Thyroid gland (tissue), 4 donors: ENCODE results near the gene BATF2. TPM values are rescaled to one million over a fixed set of nuclear protein-coding genes. Genes with fewer than 3 reads are reported as not detected.
"Not testable (repeated sequence)": the region's sequence is repeated elsewhere in the genome, so short reads cannot be mapped to it uniquely, and the experiment has no call there.

Experiments
- DNase-seq, 2 donors: peaks; one replicate each; pipeline ENCODE4 v3.0.0-alpha.2; 2019
- H3K27ac ChIP-seq, 3 donors: fragments of 200-600 bp; sonication (generic); 1 replicate in 2 of 3; 2 replicates in 1 of 3; pipeline ENCODE4 v1.5.1; 2016 to 2019; ENCODE audit warnings: mild to moderate bottlenecking in 1 of 3, moderate library complexity in 1 of 3
- H3K27me3 ChIP-seq: fragments of 200-600 bp; sonication (generic); one replicate; pipeline ENCODE4 v1.5.1; 2019
- H3K36me3 ChIP-seq, 2 donors: fragments of 200-600 bp; sonication (generic); one replicate each; pipeline ENCODE4 v1.5.1; 2016 to 2019
- H3K4me1 ChIP-seq, 2 donors: fragments of 200-600 bp; sonication (generic); one replicate each; pipeline ENCODE4 v1.5.1; 2017 to 2019
- H3K4me3 ChIP-seq, 3 donors: fragments of 200-600 bp; sonication (generic); replicated peaks in 1 of 3; 1 replicate in 2 of 3; 2 replicates in 1 of 3; pipeline ENCODE4 v1.5.1; 2016; ENCODE audit warnings: mild to moderate bottlenecking in 1 of 3
- H3K9me3 ChIP-seq: fragments of 200-600 bp; sonication (generic); one replicate; pipeline ENCODE4 v1.5.1; 2017
- POLR2A ChIP-seq, 2 donors: fragments of 450-650 bp; IDR thresholded peaks; one replicate each; pipeline ENCODE4 v1.6.1; 2017; ENCODE audit warnings: antibody characterized with exemption in 2 of 2, mild to moderate bottlenecking in 2 of 2, moderate library complexity in 1 of 2
- WGBS, 2 donors: methylation state at CpG; one replicate each; pipeline ENCODE4 v1.1.5; 2017; 5-methylcytosine and 5-hydroxymethylcytosine counted together
- intact Hi-C: fragments of 100-400 bp; cut with DNase I; formaldehyde crosslinking; loops from one replicate; pipeline ENCODE4 v1.15.1; 2023
- total RNA-seq, 4 donors: library from RNA; depleted of rRNA; stranded (reverse); fragments of >200 nt; gene quantifications; one replicate each; pipeline ENCODE4 v1.2.3, GENCODE V29; 2016
- TF ChIP-seq, protein P1 (sequence below), 6 experiments: fragments of 200-600 bp in 3 of 6; fragments of 450-650 bp in 3 of 6; sonication (generic) in 3 of 6; IDR thresholded peaks; one replicate each; pipeline ENCODE4 v1.5.1; 2016 to 2019; ENCODE audit warnings: antibody characterized with exemption in 6 of 6, mild to moderate bottlenecking in 2 of 6, inconsistent platforms in 1 of 6, moderate library complexity in 1 of 6

The BATF2 gene
- total RNA-seq, 4 donors from 2014 or later: 1.2 to 9.1 (median 2.3) TPM

DNA sequence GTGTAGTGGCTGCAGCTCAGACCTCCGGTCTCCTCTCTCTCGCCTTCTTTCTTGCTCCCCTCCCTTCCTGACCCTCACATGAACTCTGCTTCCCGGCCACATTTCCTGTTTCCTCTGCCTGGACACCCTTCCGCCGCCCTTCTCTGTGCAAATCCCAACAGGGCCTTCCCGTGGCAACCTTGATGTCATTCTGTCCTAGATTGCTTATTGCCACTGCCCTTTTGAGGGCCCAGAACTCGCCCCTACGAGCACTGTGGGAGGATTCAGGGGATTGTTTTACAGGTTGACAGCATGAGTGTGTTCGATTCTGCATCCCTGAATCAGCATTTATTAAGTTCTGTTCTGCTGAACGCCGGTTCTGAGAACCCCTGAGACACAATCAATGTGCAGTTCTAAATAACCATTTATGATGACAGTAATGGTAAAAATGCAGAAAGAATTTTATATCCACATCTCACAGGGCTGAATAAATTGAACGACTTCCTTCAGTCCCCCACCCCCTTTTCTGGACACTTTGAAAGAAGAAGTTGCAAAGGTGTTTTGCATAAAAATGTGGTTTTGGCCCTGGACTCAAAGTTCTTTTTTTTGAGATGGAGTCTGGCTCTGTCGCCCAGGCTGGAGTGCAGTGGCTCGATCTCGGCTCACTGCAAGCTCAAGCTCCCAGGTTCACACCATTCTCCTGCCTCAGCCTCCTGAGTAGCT, 6.4 kb downstream of the BATF2 start:
- no peak for TF ChIP-seq POLR2A (IDR thresholded peaks at IDR 0.05)
- TF ChIP-seq, protein P1, sequence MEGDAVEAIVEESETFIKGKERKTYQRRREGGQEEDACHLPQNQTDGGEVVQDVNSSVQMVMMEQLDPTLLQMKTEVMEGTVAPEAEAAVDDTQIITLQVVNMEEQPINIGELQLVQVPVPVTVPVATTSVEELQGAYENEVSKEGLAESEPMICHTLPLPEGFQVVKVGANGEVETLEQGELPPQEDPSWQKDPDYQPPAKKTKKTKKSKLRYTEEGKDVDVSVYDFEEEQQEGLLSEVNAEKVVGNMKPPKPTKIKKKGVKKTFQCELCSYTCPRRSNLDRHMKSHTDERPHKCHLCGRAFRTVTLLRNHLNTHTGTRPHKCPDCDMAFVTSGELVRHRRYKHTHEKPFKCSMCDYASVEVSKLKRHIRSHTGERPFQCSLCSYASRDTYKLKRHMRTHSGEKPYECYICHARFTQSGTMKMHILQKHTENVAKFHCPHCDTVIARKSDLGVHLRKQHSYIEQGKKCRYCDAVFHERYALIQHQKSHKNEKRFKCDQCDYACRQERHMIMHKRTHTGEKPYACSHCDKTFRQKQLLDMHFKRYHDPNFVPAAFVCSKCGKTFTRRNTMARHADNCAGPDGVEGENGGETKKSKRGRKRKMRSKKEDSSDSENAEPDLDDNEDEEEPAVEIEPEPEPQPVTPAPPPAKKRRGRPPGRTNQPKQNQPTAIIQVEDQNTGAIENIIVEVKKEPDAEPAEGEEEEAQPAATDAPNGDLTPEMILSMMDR (IDR thresholded peaks at IDR 0.05): no peak
- intact Hi-C loops: loop anchor here (10.0 kb wide), 1 partner anchor 56 kb away; the partner anchor contains the start of gene GPHA2
- Histone ChIP-seq H3K27me3 (no peaks in the 10 kb centered on the region), H3K27ac (peak overlapping the region in 1 of 3 donors; percentile 43), H3K4me1 (peaks cover 0 to 11% of the 10 kb centered on the region in 2 donors), H3K36me3 (no peaks in the 10 kb centered on the region), H3K9me3 (no peaks in the 10 kb centered on the region), H3K4me3 (no peak overlapping the region)
- DNase-seq: peak in 1 of 2 donors; percentile 6
- WGBS, 2 donors: 60 to 63% methylated on average over 15 of the region's 15 CpGs

DNA sequence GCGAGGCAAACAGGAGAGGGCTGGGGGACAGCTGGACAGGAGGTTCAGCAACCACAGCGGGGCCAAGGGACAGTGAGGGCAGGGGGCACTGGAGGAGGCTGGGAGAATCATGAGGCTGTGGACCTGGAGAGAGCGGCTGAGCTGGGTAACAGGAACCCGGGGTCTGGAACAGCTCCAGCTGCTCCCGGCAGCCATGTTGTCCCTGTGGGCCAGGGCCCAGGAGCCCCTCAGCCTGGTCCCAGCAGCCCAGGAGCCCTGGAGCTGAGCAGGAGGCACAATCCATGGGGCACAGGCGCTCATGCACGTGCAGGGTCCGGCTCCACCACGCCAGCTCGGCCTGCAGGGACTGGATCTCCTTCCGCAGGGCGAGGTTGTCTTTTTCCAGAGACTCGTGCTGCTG, 7.4 kb downstream of the BATF2 start:
- intact Hi-C loops: no loop called here
- no peak for DNase-seq
- H3K27ac ChIP-seq: peak overlapping the region in 1 of 3 donors; percentile 43
- H3K4me1 ChIP-seq: peaks cover 0 to 11% of the 10 kb centered on the region in 2 donors
- H3K4me3 ChIP-seq: no peak overlapping the region
- H3K36me3 ChIP-seq: no peaks in the 10 kb centered on the region
- no peaks in the 10 kb centered on the region for H3K27me3 ChIP-seq
- TF ChIP-seq, protein P1 (IDR thresholded peaks at IDR 0.05): no peak
- TF ChIP-seq POLR2A (IDR thresholded peaks at IDR 0.05): no peak
- 72 to 74% methylated on average over 6 to 10 of the region's 13 CpGs for WGBS, 2 donors
- no peaks in the 10 kb centered on the region for H3K9me3 ChIP-seq

DNA sequence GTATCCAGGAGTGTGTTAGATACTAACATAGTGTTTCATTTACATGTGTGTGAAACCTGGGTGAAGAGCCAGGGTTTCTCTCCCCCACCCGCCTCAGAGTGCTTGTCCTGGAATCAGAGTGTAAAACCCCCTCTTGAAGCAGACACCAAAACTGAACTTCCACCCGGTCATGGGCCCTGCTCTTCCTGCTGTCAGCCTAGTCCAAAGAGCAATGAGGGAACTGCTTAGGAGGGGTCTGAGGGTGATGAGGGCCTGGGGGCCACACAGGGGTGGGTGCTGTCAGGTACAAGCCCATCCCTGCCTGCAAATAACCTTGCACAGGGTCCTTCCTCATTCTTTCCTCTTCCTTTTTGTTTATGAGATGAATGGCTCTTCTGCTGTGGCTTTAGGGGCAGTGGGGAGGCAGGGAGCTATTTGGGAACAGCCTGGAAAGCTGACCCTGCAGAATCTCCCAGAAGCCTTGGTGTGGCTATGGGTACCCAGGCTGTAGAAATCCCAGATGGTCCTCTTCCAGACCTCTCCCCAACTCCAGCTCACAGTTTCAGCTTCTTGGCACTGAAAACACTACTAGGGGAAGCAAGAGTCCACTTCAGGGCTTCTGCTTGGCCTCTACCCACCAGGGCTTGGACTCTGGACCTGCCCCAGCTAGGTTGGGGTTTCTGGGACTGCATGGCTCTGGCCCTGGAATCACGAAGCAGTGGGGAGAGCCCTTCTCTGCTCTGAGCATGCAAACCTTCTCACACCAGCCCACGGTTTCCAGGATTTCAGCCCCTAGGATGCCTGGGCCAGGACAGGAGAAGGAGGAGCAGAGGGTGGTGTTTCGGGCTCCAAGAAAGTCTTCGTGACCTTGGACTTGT, 8.5 kb downstream of the BATF2 start:
- intact Hi-C loops: no loop called here
- 81 to 91% methylated on average over 5 to 6 of the region's 6 CpGs for WGBS, 2 donors
- Histone ChIP-seq H3K27ac (no peak overlapping the region), H3K4me1 (peaks cover 0 to 11% of the 10 kb centered on the region in 2 donors), H3K27me3 (no peaks in the 10 kb centered on the region), H3K9me3 (no peaks in the 10 kb centered on the region), H3K4me3 (no peak overlapping the region), H3K36me3 (no peaks in the 10 kb centered on the region)
- no peak for TF ChIP-seq POLR2A (IDR thresholded peaks at IDR 0.05)
- TF ChIP-seq, protein P1 (IDR thresholded peaks at IDR 0.05): no peak
- DNase-seq: no peak

DNA sequence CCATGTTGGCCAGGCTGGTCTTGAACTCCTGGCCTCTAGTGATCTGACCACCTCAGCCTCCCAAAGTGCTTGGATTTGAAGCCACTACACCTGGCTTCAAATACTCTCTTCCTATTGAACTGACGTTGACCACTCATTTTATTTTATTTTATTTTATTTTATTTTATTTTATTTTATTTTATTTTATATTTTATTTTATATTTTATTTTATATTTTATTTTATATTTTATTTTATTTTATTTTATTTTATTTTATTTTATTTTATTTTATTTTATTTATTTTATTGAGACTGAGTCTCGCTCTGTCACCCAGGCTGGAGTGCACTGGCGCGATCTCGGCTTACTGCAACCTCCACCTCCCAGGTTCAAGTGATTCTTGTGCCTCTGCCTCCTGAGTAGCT, 13.4 kb downstream of the BATF2 start:
- intact Hi-C loops, H3K9me3 ChIP-seq, H3K4me1 ChIP-seq, H3K27ac ChIP-seq, H3K36me3 ChIP-seq, DNase-seq, H3K4me3 ChIP-seq, H3K27me3 ChIP-seq: not testable (repeated sequence)
- WGBS, 2 donors: 79 to 87% methylated on average over 5 of the region's 5 CpGs

DNA sequence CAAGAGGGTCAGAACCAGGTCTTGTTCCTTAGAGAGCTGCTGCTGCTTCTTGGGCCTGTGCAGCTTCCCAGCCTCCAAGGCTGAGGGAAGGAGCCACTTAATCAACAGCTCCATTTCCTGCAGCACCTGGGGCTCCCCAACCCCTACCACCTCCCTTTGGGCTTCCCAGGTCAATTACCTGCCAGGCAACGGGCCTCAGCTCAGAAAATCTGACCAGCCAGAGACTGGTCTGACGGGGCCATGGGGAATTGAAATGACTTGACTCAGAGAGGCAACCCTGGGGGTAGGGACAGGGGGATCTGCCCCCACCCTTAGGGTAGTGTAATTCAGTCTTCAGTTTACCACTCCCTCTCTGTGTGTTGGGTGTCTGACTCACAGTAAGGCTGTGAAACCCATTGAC, 20.1 kb downstream of the BATF2 start:
- intact Hi-C loops: no loop called here

More for the DNA sequence above, 20.1 kb downstream of the BATF2 start:
- WGBS, 2 donors: 66 to 71% methylated on average over 2 of the region's 2 CpGs
- no peaks in the 10 kb centered on the region for H3K9me3 ChIP-seq
- no peak for TF ChIP-seq POLR2A (IDR thresholded peaks at IDR 0.05)
- TF ChIP-seq, protein P1 (IDR thresholded peaks at IDR 0.05): no peak
- no peak overlapping the region for H3K27ac ChIP-seq
- H3K4me3 ChIP-seq: no peak overlapping the region
- no peaks in the 10 kb centered on the region for H3K36me3 ChIP-seq
- H3K4me1 ChIP-seq: peaks cover 10 to 13% of the 10 kb centered on the region in 2 donors
- DNase-seq: no peak
- no peaks in the 10 kb centered on the region for H3K27me3 ChIP-seq
